Muscle of back (tissue), 13 donors: ENCODE measurements around the gene GP1BA. TPM values are rescaled to one million over a fixed set of nuclear protein-coding genes. Genes with fewer than 3 reads are reported as not detected.

ENCODE experiments used
- DNase-seq, 3 donors: peaks; one replicate each; pipeline versions ENCODE4 v3.0.0 to v3.0.0-alpha.2; 2013
- long read RNA-seq, 9 donors: transcript quantifications; one replicate each; lab custom pipeline, GENCODE V29; 2026
- polyA plus RNA-seq, 10 donors: library from polyadenylated mRNA; unstranded; fragments of 120-200 nt; gene quantifications; one replicate each; pipeline ENCODE4 v1.2.1, GENCODE V29; 2013; ENCODE audit not compliant: insufficient read length in 10 of 10

GP1BA gene
- polyA plus RNA-seq = 1 to 10 TPM in 4 of 10 donors, under 1 TPM in 6; 0.58 to 1.7 (median 0.81) TPM
- long read RNA-seq, donor 1, partial matches to known transcripts = 0 of 1 reads
- long read RNA-seq, donor 1, other reads (novel, unspliced or antisense) = 0 of 1 reads
- long read RNA-seq, donor 2 = 0 reads
- long read RNA-seq, donor 3 = 0 reads
- long read RNA-seq, donor 4 = 0 reads
- long read RNA-seq, donor 5 = 0 reads
- long read RNA-seq, donor 6 = 0 reads
- long read RNA-seq, donor 7, partial matches to known transcripts = 0 of 1 reads
- long read RNA-seq, donor 7, other reads (novel, unspliced or antisense) = 0 of 1 reads
- long read RNA-seq, donor 8 = 0 reads
- long read RNA-seq, donor 9 = 0 reads

DNA sequence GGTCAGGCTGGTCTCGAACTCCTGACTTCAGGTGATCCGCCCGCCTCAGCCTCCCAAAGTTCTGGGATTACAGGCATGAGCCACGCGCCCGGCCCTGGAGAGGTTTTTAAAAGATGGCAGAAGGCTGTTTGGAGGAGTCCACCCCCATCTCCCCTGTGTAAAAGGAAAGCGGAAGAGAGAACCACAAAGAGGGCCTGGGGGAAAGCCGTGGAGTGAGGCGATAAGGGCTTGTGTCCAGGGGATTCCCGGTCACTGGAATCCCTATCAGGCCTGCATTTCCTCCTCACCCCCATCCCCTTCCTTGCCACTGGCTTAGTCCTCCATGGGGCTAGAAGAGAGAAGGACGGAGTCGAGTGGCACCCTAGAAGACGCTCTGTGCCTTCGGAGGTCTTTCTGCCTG lies at the start of gene GP1BA:
Gene GP1BA, plus strand, starts transcription at position 315 of the 400 bp plus-strand sequence. CDS start 328 bp downstream, outside the sequence.
- DNase-seq = no peak

DNA sequence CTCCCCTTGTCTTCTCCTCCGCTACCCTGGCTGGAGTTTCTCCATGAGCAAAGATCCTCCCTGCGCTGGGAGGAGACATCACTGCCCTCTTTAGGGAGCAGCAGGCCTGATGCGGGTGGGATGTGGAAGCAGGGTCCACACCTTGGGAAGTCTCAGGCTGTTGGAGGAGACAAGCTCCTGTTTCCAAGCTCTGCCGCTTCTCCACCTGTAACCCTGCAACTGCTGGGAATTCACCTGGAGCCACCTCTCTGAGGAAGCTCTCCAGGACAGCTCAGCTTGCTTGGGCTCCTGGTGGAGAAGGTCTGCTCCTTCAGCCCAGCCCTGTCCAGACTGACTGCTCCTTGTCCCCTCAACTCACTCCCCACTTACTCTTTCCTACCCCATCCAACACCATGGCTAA lies 47.6 kb upstream of the GP1BA start:
- DNase-seq = no peak

DNA sequence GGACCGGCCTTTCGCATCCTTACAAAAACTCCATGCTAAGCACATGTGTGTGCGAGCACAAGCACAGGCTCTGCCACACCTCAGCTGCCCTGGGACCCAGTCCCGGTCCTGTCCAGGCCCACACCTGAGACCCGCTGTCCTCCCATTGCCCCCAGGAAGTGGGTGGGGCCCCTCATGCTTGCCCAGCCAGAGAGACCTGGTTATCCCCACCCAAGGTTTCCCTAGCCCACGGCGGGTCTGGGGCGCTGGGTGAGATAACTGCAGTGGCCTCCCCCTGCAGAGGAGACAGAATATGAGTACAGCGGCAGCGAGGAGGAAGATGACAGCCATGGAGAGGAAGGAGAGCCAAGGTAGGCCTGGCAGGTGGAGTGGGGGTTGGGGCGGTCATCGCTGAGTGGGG lies 45.2 kb upstream of the GP1BA start:
- DNase-seq = no peak

DNA sequence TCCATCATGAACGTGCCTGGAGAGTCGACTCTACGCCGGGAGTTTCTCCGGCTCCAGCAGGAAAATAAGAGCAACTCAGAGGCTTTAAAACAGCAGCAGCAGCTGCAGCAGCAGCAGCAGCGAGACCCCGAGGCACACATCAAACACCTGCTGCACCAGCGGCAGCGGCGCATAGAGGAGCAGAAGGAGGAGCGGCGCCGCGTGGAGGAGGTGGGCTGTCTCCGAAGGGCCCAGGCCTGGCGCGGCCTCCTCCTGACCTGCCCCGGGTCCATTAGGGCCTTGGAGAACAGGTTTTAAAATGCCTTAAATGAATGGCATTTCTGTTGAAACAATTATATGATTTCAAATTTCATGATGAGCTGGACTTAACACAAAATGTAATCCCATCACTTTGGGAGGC lies 44.5 kb upstream of the GP1BA start:
- DNase-seq = no peak

DNA sequence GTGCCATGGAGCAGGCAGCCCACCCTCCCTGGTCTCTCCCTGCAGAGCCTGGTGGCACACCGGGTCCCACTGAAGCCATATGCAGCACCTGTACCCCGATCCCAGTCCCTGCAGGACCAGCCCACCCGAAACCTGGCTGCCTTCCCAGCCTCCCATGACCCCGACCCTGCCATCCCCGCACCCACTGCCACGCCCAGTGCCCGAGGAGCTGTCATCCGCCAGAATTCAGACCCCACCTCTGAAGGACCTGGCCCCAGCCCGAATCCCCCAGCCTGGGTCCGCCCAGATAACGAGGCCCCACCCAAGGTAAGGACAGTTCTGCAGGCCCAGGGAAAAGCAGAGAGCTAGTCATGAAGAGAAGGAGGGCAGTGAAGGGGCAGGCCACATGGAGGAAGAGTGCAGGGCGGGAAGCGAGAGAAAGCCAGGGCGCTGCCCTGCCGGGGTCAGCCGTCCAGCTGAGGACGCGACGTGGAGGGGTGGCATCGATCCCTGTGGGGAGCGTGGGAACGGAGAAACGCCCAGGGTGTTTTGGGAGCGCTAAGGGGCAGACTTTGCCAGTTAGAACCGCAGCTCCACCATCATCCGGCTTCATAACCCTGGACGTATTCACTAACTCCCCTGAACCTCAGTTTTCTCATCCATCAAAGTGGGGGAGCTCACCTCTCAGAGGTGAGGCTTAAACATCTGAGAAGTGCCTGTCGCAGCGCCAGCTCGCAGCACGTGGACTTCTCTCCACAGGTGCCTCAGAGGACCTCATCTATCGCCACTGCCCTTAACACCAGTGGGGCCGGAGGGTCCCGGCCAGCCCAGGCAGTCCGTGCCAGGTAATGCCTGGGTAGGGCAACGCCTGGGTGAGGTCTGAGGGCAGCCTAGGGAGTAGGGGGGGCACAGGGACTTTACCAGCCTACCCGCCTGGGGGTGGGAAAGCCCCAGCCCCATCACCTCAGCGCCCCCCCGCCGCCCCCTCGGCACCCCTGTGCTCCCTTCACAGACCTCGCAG lies 40.4 kb upstream of the GP1BA start:
- DNase-seq = no peak

DNA sequence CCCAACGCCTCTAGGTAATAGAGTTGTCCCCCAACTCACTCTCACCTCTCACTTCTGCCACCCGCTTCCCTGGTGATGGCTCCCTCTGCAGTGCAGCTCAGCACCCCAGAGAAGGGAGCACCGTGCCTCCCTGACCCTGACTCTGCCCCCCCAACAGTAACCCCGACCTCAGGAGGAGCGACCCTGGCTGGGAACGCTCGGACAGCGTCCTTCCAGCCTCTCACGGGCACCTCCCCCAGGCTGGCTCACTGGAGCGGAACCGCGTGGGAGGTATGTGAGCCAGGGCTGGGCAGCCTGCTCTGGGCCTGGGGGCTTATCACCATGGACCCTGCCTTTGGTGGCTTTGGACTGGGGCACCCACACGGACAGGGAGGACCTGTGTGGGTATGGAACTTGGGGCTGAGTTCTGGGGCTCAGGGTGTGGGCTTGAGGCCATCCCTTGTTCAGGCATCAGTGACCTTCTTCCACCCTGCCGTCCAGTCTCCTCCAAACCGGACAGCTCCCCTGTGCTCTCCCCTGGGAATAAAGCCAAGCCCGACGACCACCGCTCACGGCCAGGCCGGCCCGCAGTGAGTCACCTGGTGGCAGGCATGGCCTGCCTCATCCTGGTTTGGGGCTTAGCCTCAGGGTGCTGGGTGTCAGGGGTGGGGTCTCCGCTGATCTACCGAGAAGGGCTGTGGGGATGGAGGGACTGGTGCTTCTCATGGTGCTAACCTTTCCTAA lies 39.4 kb upstream of the GP1BA start:
- no peak for DNase-seq

DNA sequence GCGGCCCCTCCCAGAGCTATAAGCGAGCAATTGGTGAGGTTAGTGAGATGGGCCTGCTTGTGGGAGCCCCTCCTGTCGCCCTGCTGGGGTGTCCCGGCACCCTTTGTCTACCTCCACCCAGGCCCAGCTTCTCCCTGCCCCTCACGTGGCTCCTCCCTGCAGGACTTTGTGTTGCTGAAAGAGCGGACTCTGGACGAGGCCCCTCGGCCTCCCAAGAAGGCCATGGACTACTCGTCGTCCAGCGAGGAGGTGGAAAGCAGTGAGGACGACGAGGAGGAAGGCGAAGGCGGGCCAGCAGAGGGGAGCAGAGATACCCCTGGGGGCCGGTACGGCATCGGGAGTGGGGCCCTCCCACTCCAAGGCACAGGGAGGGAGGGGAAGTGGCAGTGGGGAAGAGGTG lies 38.8 kb upstream of the GP1BA start:
- no peak for DNase-seq

DNA sequence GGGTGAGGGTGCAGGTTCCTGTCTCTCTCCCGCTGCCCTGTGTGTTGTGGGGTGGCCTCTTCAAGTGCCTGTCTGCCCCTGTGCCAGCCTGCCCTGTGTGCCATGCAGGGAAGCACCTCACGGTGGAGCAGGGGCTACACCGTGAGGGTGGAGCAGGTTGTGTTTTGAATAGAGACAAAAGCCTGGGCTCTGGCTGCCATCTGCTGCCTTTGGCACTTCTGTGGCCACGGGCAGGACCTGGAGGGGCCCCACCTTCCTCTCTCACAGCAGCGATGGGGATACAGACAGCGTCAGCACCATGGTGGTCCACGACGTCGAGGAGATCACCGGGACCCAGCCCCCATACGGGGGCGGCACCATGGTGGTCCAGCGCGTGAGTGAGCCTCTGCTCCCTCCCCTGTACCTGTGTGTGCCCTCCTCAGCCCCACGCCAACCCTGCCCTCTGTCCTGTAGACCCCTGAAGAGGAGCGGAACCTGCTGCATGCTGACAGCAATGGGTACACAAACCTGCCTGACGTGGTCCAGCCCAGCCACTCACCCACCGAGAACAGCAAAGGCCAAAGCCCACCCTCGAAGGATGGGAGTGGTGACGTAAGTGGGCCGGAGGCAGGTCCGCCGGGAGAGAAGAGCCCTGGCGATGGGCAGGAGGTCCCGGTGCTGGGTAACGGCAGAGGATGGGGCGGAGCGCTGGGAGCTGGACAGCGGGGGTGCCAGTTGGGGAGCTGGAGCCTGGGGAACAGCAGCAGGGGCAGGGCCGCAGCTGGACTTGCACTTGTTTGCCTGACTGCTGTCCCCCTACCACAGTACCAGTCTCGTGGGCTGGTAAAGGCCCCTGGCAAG lies 38.1 kb upstream of the GP1BA start:
- no peak for DNase-seq

DNA sequence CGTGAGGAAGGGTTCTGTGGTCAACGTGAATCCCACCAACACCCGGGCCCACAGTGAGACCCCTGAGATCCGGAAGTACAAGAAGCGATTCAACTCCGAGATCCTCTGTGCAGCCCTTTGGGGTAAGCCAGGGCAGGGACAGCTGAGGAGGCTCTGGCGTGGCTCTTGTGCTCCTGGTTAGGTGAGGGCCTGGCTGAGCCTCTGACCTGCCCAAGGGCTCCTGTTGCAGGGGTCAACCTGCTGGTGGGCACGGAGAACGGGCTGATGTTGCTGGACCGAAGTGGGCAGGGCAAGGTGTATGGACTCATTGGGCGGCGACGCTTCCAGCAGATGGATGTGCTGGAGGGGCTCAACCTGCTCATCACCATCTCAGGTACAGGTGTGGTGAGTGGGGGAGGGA lies 37.0 kb upstream of the GP1BA start:
- DNase-seq = no peak

DNA sequence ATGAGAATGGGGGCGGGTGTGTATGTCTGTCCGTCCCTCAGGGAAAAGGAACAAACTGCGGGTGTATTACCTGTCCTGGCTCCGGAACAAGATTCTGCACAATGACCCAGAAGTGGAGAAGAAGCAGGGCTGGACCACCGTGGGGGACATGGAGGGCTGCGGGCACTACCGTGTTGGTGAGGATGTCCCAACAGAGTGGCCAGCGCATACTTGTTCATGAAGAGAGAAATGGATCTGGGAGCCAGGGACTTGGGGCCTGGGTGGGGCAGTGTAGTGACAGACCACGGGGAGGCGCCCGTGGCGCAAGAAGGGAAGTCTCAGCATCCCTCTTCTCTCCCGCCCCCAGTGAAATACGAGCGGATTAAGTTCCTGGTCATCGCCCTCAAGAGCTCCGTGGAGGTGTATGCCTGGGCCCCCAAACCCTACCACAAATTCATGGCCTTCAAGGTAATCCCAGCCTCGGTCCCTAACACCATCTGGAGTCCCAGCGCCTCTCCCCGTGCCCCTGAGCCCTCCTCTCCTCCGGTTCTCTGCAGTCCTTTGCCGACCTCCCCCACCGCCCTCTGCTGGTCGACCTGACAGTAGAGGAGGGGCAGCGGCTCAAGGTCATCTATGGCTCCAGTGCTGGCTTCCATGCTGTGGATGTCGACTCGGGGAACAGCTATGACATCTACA lies 36.3 kb upstream of the GP1BA start:
- no peak for DNase-seq

DNA sequence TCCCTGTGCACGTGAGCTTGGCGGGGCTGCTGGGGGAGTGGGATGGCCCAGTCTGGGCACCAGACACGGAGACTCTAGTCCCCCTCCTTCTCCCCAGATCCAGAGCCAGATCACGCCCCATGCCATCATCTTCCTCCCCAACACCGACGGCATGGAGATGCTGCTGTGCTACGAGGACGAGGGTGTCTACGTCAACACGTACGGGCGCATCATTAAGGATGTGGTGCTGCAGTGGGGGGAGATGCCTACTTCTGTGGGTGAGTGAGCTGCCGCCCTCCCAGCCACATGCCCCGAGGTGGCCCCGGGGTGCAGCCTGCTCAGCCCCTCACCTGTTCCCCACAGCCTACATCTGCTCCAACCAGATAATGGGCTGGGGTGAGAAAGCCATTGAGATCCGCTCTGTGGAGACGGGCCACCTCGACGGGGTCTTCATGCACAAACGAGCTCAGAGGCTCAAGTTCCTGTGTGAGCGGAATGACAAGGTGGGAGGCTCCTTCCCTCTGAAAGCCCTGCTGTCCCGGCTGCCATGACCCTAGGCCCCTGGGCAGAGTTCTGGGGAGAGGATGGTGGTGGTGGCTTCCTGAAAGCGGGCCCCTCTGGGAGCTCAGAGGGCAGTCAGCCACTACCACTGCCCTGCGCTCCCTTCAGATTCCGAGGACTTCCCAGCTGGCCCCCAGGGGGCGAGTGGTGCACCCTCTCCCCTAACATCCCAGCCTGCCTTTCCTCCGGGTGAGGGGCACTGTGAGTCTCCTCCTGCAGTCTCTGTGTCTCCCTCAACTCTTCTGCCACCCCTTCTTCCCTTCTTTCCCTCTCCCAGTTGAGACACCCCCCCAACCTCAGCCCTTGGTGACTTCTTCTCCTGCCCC lies 35.5 kb upstream of the GP1BA start:
- no peak for DNase-seq

DNA sequence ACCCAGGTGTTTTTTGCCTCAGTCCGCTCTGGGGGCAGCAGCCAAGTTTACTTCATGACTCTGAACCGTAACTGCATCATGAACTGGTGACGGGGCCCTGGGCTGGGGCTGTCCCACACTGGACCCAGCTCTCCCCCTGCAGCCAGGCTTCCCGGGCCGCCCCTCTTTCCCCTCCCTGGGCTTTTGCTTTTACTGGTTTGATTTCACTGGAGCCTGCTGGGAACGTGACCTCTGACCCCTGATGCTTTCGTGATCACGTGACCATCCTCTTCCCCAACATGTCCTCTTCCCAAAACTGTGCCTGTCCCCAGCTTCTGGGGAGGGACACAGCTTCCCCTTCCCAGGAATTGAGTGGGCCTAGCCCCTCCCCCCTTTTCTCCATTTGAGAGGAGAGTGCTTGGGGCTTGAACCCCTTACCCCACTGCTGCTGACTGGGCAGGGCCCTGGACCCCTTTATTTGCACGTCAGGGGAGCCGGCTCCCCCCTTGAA lies 34.8 kb upstream of the GP1BA start:
- no peak for DNase-seq

DNA sequence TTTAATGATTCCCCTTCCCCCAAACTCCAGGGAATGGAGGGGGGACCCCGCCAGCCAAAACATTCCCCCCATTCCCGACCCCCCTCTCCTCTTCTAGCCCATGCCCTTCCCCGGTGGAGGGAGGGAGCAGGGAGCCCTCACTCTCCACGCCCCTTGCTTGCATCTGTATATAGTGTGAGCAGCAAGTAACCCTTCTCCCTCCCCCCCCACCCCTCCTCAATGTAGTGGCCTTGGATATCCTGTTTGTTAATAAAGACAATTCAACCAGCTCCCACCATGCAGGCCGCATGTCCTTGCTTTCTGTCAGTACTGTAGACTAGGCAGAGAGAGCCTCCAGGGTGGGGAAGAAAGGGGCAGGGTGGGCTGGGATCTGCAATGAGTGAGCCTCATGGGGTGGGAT lies 34.3 kb upstream of the GP1BA start:
- no peak for DNase-seq

DNA sequence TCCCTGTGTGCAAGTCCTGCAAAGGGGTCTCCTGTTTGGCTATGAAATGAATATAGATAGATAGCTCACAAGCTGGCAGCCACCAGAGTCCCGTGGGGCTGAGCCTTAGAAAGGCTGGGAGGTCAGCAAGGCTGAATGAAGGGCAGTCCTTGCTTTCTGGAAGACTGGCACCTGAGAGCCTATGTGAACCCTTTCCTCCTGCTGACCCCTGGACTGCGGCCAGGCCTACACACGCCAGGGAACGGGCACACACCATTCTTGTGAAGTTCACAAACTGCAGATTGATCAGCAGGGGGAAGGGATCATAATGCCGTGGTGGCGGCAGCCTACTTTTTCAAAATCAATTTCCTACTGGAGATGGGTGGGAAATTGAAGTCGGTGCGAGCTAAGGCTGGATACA lies 33.7 kb upstream of the GP1BA start:
- no peak for DNase-seq

DNA sequence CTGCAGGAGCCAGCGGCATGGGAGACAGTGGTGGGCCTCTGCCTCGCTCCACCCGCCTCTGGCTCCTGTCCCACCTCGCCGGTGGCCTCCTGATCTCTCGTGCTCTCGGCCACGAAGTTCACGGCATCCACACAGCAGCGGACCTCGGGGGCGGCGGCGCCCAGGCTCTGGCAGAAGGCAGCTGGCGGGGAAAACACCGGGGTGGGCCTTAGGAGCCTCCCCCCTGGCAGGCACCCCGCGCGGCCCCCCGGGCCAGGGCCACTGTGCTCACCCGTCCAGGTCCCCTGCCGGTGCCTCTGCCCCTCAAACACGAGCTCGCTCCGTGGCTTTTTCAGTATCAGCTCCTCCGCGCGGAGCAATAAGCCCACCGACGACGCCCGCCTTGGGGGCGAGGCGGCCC lies 33.1 kb upstream of the GP1BA start:
- peak in 1 of 3 donors; percentile 56 for DNase-seq

DNA sequence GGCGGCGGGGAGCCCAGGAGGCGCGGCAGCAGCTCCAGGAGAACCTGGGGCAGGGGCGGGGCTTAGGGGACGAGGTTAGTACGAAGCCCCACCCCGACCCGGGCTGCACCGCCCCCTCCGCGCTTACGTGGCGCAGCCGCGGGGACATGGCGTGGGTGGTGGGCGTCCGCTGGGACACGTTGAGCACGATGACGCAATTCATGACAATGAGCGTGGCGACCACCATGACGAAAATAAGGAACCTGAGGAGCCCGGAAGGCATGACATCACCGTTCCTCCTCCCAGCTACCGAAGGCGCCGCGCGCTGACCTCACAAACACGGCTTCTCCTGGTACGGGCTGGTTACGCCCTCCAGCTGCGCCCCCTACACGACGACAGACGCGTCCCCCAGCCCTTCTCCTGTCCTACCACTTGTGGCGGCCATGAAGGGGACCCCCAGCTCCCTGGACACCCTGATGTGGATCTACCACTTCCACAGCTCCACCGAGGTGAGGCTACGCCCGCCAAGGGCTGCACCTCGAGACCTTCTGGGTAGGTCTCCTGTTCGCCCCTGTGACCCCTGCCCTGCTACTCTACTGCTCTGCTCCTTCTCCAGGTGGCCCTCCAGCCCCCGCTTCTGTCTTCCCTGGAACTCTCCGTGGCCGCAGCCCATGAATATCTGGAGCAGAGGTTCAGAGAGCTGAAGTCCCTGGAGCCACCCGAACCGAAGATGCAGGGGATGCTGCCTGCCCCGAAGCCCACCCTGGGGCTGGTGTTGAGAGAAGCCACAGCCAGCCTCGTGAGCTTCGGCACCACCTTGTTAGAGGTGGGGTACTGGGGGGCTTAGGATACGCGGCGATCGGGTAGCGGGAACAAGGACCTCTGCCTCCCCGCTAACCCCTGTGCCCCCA lies 32.5 kb upstream of the GP1BA start, which contains the start of gene C17orf107:
Gene C17orf107, plus strand, starts transcription at position 196 of the 890 bp plus-strand sequence. Its CDS starts 227 bp downstream, at position 423.
- peak; percentile 59 to 90 (median 79) for DNase-seq

DNA sequence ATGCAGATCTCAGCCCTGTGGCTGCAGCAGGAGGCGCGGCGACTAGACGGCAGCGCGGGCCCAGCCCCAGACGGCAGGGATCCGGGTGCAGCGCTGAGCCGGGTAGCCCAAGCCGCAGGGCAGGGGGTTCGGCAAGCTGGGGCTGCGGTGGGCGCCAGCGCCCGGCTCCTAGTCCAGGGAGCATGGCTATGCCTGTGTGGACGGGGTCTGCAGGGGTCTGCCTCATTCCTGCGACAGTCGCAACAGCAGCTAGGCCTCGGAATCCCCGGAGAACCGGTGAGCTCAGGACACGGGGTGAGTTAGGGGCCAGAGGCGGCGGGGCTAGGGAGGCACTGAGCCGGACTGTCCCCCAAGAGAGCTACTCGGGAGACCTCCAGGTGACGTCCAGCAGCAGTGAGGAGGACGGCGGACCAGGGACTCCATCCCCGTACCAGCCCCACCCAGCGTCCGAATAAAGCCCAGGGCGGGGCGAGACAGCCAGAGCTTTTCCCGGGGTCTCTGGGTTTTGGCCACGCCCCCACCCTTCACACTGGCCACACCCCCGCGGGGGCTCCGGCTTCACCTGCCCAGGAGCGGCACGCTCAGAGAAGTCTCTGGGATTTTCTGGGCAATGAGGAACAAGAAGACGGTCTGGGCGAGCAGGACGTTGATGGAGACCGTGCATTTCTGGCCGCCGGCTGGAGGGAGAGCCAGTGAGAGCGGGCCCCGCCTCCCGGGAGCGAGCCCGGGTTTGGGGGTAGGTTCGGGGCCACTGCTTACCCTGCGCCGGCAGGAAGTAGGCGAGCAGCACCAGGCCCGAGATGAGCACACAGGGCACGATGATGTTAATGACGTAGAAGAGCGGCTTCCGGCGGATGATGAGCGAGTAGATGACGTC lies 31.6 kb upstream of the GP1BA start:
- DNase-seq = peak in 1 of 3 donors; percentile 78
